GM21825 (cell line): ENCODE results near the gene ZNF341.

ENCODE experiments used
- ATAC-seq: cut with Tn5 transposase; IDR thresholded peaks from one replicate; pipeline ENCODE4 v1.9.1; 2021; ENCODE audit warnings: mild to moderate bottlenecking, moderate library complexity; ENCODE audit not compliant: unreplicated experiment

ZNF341 gene

DNA sequence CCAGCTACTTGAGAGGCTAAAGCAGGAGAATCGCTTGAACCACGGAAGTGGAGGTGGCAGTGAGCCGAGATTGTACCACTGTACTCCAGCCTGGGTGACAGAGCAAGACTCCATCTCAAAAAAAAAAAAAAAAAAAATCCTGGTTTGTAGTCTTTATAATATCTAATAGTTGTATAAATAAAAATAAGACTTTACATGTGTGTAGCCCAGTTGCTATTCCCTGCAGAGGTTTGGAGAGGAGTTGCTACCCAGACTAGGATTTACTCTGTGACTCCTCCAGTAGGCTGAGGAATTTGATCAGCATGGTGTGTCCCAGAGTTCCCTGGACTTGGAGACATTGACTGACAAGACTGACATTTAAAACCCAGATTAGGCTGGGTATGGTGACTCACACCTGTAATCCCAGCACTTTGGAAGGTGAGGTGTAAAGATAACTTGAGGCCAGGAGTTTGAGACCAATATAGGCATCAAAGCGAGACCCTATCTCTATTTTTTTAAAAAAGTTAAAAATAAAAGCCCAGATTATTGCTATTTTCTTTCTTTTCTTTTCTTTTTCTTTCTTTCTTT, 89.6 kb downstream of the ZNF341 start:
- no peak for ATAC-seq

DNA sequence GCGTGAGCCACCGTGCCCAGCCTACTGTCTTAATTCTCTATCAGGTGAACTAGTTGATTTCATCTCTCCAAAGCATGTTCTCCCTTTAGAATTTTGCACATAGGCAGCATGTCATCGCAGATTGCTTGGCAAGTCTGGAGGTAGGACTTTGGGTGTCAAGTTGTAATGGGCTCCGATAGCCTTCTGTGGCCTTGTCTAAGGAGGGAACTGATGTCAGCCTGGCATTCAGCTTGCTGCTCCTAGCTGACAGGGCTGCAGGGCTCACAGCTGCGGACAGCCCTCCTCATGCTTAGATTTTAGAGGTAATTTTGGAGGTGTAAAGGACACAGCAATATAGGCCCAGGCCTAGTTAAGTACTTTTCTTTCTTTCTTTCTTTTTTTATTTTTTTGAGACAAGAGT, 90.6 kb downstream of the ZNF341 start:
- no peak for ATAC-seq

DNA sequence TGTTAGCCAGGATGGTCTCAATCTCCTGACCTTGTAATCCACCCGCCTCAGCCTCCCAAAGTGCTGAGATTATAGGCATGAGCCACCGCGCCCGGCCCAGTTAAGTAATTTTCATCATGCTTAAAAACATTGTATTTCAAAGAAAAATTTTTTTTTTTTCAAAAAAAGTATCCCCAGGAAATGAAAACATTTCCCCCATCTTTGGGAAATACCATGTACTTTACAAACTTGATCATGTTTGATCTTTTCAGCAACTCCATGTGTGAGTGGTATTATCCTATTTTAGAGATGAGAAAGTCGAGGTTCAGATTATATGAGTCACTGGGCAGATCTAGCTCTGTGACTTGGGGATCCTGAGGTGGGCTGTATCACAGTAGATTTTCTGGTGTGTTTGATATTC, 91.2 kb downstream of the ZNF341 start:
- ATAC-seq, result no peak

DNA sequence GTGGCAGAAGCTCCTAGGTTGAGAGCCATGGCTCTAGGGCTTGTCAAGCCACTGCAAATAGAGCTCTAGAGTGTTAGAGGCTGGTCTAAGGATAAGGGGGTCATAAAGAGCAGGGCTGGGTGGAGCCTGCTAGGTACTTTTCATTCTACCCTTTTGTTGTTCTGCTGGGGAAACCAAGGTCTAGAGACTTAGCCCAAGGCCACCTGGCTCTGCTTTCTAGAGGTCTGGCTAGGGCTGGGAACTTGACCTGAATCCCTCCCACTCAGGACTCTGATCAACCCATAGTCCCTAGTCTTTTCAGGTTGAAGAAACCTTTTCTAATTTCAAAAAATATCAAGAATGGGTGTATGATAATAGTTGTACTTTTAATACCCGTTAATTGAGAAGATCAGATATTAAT, 93.1 kb downstream of the ZNF341 start:
- no peak for ATAC-seq

DNA sequence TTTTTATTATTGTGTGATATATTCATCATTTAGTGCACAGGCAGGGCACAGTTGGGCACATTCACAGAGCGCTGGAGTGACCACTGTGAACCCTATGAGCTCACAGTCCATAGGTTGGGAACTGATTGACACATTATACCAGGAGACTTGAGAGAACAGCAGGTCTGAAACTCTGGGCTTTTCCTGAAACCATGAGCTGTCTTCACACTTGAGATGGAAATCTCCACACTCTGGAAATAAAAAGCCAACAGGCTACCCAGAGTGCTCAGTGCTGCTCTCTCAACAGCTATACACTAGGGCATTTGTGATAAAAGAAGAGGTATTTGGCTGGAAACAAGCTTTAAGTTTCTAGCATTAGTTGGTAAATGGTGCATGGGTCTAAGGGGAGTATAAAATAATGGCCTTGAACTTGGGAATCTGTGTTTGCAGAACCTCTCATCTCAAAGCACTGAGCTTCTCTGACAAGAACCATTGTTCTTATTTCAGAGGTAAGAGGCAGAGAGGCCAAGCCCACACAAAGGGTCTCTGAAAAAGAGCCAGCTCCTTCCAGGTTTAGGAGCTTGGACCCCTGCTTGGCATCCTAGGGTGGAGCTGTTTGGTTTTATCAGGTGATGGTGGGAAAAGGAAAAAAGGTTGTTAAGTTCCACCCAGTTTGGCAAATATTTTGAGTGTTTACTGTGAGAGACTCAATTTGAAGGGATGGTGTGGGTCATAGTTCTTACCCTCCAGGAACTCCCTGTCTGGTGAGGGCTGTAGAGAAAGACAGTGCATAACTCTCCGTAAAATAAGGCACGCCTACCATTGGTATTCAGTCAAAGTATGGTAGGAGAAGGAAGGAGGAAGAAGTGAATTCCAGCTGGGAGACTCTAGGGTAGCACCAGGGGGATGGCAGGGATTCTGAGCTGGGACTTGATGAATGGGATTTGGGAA, 93.8 kb downstream of the ZNF341 start:
- ATAC-seq, result no peak

DNA sequence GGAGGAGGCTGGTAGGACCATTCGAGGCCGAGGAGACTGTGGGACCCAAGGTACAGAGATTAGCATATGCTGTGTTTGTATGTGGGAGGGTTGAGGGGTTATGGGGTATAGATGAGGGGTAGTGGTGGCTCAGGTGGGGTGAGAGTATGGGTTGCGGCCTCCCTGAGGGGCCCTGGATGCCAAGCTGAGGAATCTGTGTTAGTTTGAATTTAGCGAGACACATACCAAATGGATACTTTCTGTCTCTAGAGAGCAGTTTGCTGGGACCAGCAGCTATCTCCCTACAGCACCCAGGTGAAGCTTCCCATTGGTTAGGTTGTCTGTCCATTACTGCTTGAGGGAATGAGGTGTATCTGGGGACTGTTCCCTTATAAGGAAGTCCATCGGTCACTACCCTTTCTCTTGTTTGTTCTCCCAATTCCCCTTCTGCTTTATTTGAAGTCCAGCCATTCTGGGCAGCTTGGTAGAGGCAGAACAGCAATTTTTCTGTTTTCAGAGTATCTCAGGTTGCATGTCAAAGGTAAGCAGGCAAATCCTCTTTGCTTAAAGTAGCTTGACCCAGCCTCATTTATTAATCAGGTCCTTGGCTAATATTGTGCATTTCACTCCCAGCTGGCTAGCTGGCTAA, 94.6 kb downstream of the ZNF341 start:
- ATAC-seq, result no peak

DNA sequence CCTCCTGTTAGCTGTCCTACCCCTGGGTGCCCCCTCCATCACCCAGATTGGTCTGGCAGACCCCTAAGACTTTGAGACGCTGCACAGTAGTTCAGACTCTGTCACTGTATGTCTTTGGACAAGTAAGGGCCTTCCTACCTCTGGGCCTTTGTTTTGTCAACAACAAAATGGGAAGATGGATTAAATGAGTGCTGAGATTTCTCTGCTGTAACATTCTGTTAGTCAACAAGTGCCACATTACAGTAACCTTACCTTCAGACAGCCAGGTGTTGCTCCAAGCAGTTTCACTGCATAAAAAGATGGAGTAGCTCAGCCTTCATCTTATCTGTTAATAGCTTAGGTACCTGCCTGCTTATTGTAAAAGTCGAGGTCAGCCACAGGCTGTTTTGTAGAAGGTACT, 95.3 kb downstream of the ZNF341 start:
- no peak for ATAC-seq

DNA sequence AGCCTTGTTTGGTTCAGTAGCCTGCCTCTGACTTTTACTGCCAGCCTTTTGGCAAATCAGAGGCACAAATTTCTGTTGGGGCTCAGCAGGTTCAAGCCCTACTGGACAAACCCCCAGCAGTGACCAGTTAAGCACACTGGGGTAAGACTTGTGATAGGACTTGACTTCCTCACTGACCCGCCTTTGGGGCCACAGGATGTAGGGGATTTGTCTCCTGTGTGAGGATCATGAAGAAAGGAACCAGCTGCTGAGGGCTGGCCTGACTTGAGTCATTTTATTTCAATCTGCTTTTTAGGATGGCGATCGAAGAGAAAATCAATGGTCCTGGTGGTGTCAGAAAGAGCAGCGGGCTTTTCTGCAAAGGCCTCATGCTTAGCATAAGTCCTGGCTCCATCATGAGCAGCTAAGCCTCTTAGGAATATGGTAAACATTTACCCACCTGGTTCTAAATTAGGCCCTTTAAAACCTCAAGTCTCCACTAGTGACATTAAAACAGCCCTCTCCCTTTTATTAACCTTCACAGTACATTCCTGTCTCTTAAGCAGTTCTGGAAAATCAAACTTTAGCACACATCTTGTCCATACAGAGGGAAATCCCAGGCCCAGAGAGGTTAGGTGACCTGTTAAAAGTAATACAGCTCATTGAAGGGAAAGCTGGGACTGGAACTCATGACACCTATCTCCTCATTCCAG, 96.0 kb downstream of the ZNF341 start:
- ATAC-seq, result no peak

DNA sequence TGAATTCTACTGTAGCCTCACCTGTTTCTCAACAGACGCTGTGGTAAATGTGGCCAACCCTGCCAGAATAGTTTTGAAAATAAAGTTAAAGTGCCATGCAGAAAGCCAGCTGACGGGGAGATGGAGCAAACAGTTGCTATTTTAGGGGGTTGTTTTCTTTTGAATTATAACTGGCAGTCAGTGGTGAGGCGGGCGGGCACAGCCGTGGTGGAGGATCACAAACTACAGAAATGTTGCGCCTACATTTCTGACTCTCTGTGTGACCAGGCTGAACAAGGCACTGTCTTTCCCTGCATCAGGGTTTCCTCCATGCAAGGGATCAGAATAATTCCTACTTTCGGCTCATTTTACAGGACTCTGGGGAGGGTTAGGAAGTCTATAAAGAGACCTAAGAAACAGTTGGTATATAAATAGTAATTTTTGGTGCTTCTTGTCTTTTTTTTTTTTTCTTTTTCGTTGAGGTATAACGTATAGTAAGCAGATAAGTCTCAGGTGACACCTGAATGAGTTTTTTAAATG, 96.6 kb downstream of the ZNF341 start:
- ATAC-seq, result no peak

DNA sequence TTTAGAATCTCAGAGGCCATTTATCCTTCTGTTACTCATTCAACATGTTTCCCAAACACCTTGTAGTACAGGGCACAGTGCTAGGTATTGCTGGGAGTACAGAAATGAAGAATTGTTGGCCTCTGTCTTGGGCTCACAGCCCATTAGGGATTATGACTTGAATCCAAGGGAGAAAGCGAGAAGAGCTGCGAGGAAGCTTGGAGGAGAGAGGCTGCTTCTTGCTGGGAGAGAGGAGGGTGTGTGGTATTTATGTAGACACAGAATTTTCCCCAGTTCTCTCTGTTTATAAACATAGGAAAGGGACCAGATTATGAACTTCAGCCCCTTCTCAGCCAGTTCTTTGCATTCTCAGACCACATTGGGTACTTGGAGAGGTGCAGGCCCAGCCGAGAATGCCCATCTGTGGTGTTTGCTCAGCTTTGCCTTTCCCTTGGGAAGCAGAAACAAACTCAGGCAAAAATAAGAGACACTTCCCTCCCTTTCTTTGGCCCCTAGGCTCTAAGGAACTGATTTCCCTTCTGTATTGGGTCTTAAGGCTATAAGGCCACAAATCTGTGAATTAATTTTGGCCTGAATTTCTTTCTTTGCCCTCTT, 97.3 kb downstream of the ZNF341 start:
- ATAC-seq, result no peak

DNA sequence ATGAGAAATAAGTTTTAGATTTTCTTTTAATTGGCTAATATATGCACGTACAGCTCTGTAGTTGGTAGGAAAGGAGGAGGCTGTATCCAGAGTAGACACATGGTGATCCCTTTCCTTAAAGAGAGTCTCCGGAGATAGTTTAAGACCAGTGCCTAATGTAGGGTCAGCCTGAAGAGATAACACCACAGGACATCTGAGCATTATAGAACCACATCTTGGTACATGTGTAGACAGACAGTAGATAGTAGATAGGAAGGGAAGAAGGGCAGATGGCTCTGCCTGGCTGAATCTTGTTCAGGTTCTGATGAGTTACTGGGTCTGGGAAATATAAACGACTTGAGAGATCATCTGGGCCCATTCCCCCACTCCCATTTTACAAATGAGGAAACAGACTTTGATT, 97.8 kb downstream of the ZNF341 start:
- no peak for ATAC-seq

DNA sequence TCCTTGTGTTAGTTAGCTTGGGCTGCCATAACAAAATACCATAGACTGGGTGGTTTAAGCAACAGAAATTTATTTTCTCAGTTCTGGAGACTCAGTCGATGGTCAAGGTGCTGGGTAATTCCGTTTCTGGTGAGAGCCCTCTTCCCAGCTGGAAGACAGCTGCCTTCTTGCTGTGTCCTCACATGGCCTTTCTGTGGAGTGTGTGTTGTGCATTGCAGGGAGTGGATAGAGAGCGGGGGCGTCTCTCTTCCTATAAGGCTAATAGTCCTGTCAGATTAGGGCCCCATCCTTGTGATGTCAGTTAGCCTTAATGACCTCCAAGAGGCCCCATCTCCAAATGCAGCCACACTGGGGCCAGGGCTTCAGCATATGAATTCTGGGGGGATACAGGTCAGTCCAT, 98.6 kb downstream of the ZNF341 start:
- ATAC-seq, result no peak

DNA sequence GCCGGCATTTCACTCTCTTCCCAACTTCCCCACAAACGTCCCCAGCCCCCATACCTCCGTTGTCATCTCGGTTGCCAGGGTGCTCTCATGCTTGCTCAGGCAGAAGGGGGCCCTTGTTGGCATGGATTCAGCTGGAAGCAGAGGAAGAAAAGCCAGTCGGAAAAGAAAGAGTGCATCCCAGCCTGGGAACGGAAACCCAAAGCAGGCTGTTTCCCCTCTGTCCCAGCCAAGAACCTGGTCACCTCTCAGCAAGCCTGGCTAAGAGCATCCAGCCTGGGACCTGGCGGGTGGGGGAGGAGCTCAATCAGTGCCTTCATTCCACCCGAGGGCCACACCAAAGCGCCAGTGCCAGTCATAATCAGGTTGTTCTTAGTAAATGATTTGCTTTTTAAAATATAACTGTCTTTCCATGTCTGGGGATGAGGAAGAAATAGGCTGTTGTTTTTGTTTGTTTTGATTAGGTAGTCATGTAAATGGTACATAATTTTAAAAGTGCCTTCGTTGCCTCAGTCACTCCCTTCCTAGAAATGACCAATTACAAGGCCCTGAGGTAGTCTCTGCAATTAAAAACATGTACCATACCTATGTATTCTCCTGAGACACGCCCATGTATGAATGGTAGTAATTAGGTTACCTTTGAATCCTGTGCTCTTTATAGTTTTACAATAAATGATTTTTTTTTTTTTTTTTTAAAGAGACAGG, 100.5 kb downstream of the ZNF341 start:
- no peak for ATAC-seq

DNA sequence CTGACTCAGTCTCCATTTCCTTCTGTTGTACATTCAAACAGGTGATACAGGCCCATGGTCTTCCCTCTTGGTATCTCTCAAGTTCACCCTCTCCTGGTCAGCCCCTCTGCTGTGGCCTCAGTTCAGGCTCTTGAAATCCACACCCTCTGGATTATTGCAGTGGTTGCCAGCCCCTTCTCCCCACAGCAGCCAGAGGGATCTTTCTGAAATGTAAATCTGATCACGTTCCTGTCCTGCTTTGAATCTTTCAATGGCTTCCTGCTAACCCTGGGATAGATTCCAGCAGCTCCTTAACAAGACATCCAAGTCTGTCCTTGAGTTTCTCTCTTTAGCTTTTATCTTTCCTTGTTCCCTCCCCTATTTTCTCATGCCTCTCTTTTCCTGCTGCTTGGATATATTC, 101.5 kb downstream of the ZNF341 start:
- ATAC-seq, result no peak

DNA sequence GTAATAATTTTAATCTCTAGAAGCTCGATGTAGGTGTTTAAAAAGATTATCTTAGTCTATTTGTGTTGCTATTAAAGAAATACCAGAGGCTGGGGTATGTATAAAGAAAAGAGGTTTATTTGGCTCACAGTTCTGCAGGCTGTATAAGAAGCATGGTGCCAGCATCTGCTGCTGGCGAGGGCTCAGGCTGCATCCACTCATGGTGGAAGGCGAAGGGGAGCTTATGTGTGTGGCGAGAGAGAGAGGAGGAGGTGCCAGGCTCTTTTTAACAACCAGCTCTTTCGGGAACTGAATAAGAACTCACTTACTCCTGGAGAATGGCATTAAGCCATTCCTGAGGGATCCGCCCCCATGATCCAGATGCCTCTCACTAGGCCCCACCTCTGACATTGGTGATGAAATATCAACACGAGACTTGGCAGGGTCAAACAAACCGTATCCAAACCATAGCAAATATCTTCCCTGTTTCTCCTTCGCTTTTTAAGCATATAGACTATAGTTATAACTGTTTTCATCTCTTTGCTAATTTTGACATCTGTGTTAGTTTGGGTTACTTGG, 103.9 kb downstream of the ZNF341 start:
- ATAC-seq, result no peak

DNA sequence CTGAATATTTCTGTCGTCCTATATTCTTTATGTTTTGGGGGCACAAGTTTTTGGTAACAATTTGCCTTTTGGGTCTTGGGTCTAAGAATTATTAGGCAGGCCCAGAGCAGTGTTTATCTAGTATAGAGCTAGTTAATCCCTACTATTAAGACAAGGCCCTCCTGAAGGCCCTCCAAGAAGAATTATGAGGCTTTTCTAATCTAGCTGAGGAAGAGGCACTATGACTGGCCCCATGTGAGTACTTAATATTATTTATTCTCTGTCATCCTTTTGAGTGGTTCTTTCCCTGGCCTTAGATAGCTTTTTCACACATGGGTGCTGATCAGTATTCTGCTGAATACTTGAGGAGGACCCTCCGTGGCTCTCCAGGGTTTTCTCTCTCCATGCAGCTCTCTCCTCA, 104.5 kb downstream of the ZNF341 start:
- no peak for ATAC-seq

DNA sequence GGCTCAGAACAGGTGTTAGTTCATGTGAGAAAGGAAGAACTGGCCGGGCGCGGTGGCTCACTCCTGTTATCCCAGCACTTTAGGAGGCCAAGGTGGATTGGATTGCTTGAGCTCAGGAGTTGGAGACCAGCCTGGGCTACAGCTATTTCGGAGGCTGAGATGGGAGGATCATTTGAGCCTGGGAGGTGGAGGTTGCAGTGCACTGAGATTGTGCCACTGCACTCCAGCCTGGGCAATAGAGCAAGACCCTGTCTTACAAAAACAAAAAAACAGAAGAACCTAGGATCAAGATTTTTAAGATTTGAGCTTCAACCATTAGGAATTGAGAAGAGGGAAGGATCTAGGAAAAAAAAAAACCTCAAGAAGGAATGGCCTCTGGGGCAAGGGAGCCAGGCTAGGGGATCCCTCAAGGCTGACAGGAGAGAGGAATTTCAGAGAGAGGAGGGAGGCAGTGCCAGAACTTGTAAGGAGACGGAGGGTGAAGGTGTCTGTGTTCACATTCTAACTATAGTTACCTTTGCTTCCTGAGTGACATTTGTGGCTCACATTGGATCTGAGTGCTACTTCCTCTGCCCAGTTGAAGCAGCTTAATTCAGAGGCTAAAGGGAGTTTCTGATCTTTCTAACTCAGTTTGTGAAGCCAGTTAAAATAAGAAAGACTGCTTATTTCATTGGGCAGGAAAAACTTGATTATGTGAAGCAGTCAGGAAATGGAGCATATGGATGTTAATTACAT, 105.5 kb downstream of the ZNF341 start:
- ATAC-seq, result no peak

DNA sequence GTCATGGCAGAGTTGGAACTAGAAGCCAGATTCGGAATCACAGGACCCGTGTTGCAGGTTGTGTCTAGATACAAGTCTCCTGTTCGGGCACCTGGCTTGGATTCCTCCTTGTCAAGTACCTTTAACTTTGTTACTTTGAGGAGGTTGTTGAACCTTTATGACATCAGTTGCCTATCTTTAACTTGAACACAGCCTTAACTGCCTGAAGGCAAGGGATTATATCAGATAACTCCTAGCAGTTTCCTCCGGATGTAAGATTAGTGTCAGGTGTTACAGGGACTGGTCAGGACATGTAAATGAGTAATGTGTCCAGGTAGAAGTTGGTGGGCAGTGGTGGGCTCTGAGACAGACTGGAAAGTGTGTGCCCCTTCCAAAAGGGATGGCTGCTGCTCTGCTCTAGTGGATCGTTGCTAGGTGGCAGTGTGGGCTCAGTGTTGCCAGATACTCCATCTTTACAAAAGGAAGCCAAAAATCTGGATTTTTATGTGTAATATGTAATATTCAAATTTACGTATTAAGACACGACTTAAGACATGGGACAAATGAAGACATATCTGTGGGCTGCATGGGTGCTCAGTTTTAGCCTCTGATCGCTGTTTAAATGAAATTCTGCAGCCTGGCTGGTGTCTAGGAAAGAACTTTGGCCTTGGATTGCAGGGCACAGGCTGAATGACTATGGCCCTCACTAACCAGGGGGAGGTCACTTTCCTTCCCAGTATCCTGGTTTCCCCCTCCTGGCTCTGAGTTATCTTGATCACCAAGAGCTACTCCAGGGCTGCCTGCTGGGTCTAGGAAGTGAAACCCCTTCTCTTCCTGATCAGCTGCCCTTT, 106.5 kb downstream of the ZNF341 start:
- no peak for ATAC-seq
